DOHH2 (cell line): ENCODE results near the gene PROZ.

Experiments
- CTCF ChIP-seq: fragments of 200-600 bp; sonication (generic); IDR thresholded peaks from one replicate; pipeline ENCODE4 v1.5.1; 2014; ENCODE audit warnings: antibody characterized with exemption, mild to moderate bottlenecking, low read depth, low read length; ENCODE audit not compliant: poor library complexity, severe bottlenecking
- EZH2phosphoT487 ChIP-seq: fragments of 200-600 bp; sonication (generic); IDR thresholded peaks from 2 replicates; pipeline ENCODE4 v1.6.1; 2017; ENCODE audit warnings: borderline replicate concordance, mild to moderate bottlenecking, antibody characterized with exemption, low read length, moderate library complexity, mixed read lengths

- TF ChIP-seq CTCF, result no peak
- no peak for TF ChIP-seq EZH2phosphoT487
Measured at GRCh38 chr13:113126265-113127150, 31.9 kb upstream of the PROZ start.
